Brain microvascular endothelial cell (primary cell): ENCODE data around the gene LEUTX.

ENCODE experiments used
- DNase-seq: peaks from one replicate; pipeline ENCODE4 v3.0.0-alpha.2; 2020
- H3K27ac ChIP-seq: fragments of 250-450 bp; sonication (Bioruptor Pico); 2 replicates; pipeline ENCODE4 v1.5.1; 2020; ENCODE audit warnings: mild to moderate bottlenecking, moderate library complexity
- H3K27me3 ChIP-seq: fragments of 250-450 bp; sonication (Bioruptor Pico); replicated peaks from 2 replicates; pipeline ENCODE4 v1.5.1; 2020; ENCODE audit warnings: mild to moderate bottlenecking
- H3K36me3 ChIP-seq: fragments of 250-450 bp; sonication (Bioruptor Pico); replicated peaks from 2 replicates; pipeline ENCODE4 v1.5.1; 2020; ENCODE audit warnings: mild to moderate bottlenecking
- H3K4me3 ChIP-seq: 2 replicates; pipeline ENCODE4 v1.5.1; 2011; ENCODE audit warnings: low read depth, mild to moderate bottlenecking, control low read depth, low read length, moderate library complexity
- CTCF ChIP-seq: IDR thresholded peaks from 2 replicates; pipeline ENCODE4 v1.5.1; 2011; ENCODE audit warnings: low read depth, mild to moderate bottlenecking, moderate library complexity, low read length, control low read depth, inconsistent platforms; ENCODE audit errors: missing control alignments
- in situ Hi-C: cut with HindIII; loops from 2 replicates; pipeline ENCODE4 v1.10.0; 2017; ENCODE audit warnings: low sequenced_read_pairs, low pct_ligation_motif_present

The LEUTX gene

DNA sequence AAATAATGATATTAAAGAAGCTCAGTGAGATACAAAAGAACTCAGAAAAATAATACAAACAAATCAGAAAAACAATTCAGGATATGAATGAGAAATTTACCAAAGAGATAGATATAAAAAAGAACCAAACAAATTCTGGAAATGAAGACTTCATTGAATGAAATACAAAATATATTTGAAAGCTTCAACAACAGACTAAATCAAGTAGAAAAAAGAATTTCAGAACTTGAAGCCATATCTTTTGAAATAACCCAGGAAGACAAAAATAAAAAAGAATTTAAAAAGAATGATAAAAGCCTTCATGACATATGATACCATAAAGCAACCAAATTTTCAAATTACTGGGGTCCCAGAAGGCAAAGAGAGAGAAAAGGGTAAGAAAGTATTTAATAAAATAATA is 9.6 kb downstream of the LEUTX start:
- Histone ChIP-seq H3K27ac (no peak overlapping the region), H3K36me3 (no peaks in the 10 kb centered on the region), H3K27me3 (no peaks in the 10 kb centered on the region), H3K4me3 (no peak overlapping the region)
- in situ Hi-C loops = no loop called here
- TF ChIP-seq CTCF = no peak
- no peak for DNase-seq

- Histone ChIP-seq H3K36me3 (no peaks in the 10 kb centered on the region), H3K4me3 (peak overlapping the region; percentile 52), H3K27me3 (no peaks in the 10 kb centered on the region), H3K27ac (no peak overlapping the region)
- peak; percentile 97 for TF ChIP-seq CTCF
- DNase-seq = peak; percentile 71
- in situ Hi-C loops = no loop called here
Observed at GRCh38 chr19:39792999-39793546, 14.4 kb downstream of the LEUTX start.

GRCh38 chr19:39795001-39795400 is 16.3 kb downstream of the LEUTX start:
- TF ChIP-seq CTCF = no peak
- DNase-seq = no peak

DNA sequence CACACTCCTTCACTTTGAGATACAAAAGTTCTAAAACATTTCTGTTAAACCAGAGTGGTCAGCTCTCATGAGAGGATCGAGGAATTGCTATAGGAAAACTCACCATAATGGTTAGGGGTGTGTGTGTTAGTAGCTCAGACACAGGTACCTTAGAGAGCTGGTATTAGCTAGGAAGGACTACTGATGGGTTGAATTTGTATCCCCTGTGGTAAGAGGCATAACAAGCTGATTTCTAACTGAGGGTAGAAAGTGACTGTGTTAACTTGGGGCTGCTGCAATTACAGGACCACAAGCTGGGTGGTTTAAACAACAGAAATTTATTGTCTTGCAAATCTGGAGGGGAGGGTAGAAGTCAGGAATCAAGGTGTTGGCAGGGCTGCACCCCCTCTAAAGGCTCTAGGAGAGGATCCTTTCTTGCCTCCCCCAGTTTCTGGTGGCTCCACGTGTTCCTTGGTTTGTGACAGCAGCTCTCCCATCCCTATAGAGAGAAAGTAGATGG is 17.4 kb downstream of the LEUTX start:
- no peak overlapping the region for H3K27ac ChIP-seq
- no peaks in the 10 kb centered on the region for H3K36me3 ChIP-seq
- in situ Hi-C loops = no loop called here
- H3K4me3 ChIP-seq = no peak overlapping the region
- no peak for TF ChIP-seq CTCF
- DNase-seq = no peak
- H3K27me3 ChIP-seq = no peaks in the 10 kb centered on the region

More at GRCh38 chr19:39795001-39795400, 16.3 kb downstream of the LEUTX start:
- Histone ChIP-seq H3K36me3 (no peaks in the 10 kb centered on the region), H3K27me3 (no peaks in the 10 kb centered on the region), H3K4me3 (no peak overlapping the region), H3K27ac (no peak overlapping the region)
- in situ Hi-C loops = no loop called here

GRCh38 chr19:39797083-39797482 is 18.4 kb downstream of the LEUTX start:
- no peaks in the 10 kb centered on the region for H3K36me3 ChIP-seq
- no peaks in the 10 kb centered on the region for H3K27me3 ChIP-seq
- H3K4me3 ChIP-seq = no peak overlapping the region
- DNase-seq = no peak
- TF ChIP-seq CTCF = no peak
- in situ Hi-C loops = no loop called here
- no peak overlapping the region for H3K27ac ChIP-seq

GRCh38 chr19:39802958-39803357 is 24.3 kb downstream of the LEUTX start:
- Histone ChIP-seq H3K27ac (no peak overlapping the region), H3K4me3 (no peak overlapping the region), H3K27me3 (no peaks in the 10 kb centered on the region), H3K36me3 (no peaks in the 10 kb centered on the region)
- TF ChIP-seq CTCF = no peak
- DNase-seq = no peak
- in situ Hi-C loops = no loop called here
